ENCODE measurements around the gene TERB1. TPM values are rescaled to one million over a fixed set of nuclear protein-coding genes. Genes with fewer than 3 reads are reported as not detected.

TERB1 gene
- total and polyA plus RNA-seq, 2 of the 13 experiments (the other 11 are each of a cell fraction or from before 2014, with no cell fraction given), result not detected

GRCh38 chr16:66751303-66751991 lies 49.9 kb downstream of the TERB1 start, which contains the start of gene DYNC1LI2 (continued):
- TF ChIP-seq ETV5 (CRISPR knock-in tag; IDR thresholded peaks at IDR 0.05; ENCODE audit: borderline replicate concordance) (no peak; the same call in 1 of the 2 replicates), ZNF414 (CRISPR knock-in tag; IDR thresholded peaks at IDR 0.05) (no peak), ZNF609 (CRISPR knock-in tag; IDR thresholded peaks at IDR 0.05; ENCODE audit: borderline replicate concordance) (no peak), NCOA1 (CRISPR knock-in tag; IDR thresholded peaks at IDR 0.05) (no peak), ZBTB42 (CRISPR knock-in tag; IDR thresholded peaks at IDR 0.05) (no peak), ZNF563 (CRISPR knock-in tag; IDR thresholded peaks at IDR 0.05) (peak; percentile 88), RXRA (CRISPR knock-in tag; IDR thresholded peaks at IDR 0.05) (no peak; the same call in 1 of the 2 replicates), FOXC1 (CRISPR knock-in tag; IDR thresholded peaks at IDR 0.05; ENCODE audit: borderline replicate concordance) (peak; percentile 49), RNF219 (CRISPR knock-in tag; IDR thresholded peaks at IDR 0.05) (no peak), ZBTB37 (CRISPR knock-in tag; IDR thresholded peaks at IDR 0.05) (no peak), SNAI1 (CRISPR knock-in tag; IDR thresholded peaks at IDR 0.05; ENCODE audit: borderline replicate concordance) (no peak), RBM22 (optimal IDR thresholded peaks at IDR 0.05; ENCODE audit: low read length) (no peak), EEA1 (CRISPR knock-in tag; IDR thresholded peaks at IDR 0.05; ENCODE audit: borderline replicate concordance) (peak; percentile 34; the same call in 1 of the 2 replicates), ZNF839 (CRISPR knock-in tag; IDR thresholded peaks at IDR 0.05; ENCODE audit: borderline replicate concordance) (no peak; the same call in 1 of the 2 replicates), GABPB1 (CRISPR knock-in tag; IDR thresholded peaks at IDR 0.05) (no peak; the same call in 1 of the 2 replicates), DMAP1 (CRISPR knock-in tag; IDR thresholded peaks at IDR 0.05) (peak; percentile 22), JDP2 (CRISPR knock-in tag; IDR thresholded peaks at IDR 0.05; ENCODE audit: borderline replicate concordance) (no peak; the same call in 1 of the 2 replicates), ZNF317 (CRISPR knock-in tag; IDR thresholded peaks at IDR 0.05) (no peak), ZNF280B (CRISPR knock-in tag; IDR thresholded peaks at IDR 0.05; ENCODE audit: borderline replicate concordance) (no peak)
